HG03575 (cell line): ENCODE measurements around the gene TEX51.

Source experiments
- ATAC-seq: cut with Tn5 transposase; IDR thresholded peaks from one replicate; pipeline ENCODE4 v1.9.1; 2021; ENCODE audit not compliant: unreplicated experiment, insufficient number of reproducible peaks, low FRiP score; ENCODE audit errors: extremely low read depth

The TEX51 gene

GRCh38 chr2:126889496-126890135 lies 9.1 kb upstream of the TEX51 start:
- no peak for ATAC-seq

- no peak for ATAC-seq
Measured at GRCh38 chr2:126890136-126890510, 8.6 kb upstream of the TEX51 start.

GRCh38 chr2:126890551-126891450 lies 7.9 kb upstream of the TEX51 start:
- no peak for ATAC-seq

- no peak for ATAC-seq
Measured at GRCh38 chr2:126891681-126892500, 6.8 kb upstream of the TEX51 start.

- ATAC-seq = no peak
Measured at GRCh38 chr2:126893153-126893552, 5.5 kb upstream of the TEX51 start.

GRCh38 chr2:126893606-126894005 lies 5.1 kb upstream of the TEX51 start:
- ATAC-seq = no peak

- no peak for ATAC-seq
Measured at GRCh38 chr2:126894082-126894481, 4.6 kb upstream of the TEX51 start.

GRCh38 chr2:126894585-126895182 lies 4.0 kb upstream of the TEX51 start:
- ATAC-seq = no peak

- no peak for ATAC-seq
Measured at GRCh38 chr2:126895336-126895735, 3.4 kb upstream of the TEX51 start.

- ATAC-seq = no peak
Measured at GRCh38 chr2:126896471-126896870, 2.2 kb upstream of the TEX51 start.

- ATAC-seq = no peak
Measured at GRCh38 chr2:126899616-126900185, 1.0 kb downstream of the TEX51 start.

GRCh38 chr2:126900646-126901319 lies 2.1 kb downstream of the TEX51 start:
- no peak for ATAC-seq

- ATAC-seq = no peak
Measured at GRCh38 chr2:126901459-126901858, 2.8 kb downstream of the TEX51 start.

- no peak for ATAC-seq
Measured at GRCh38 chr2:126902152-126902835, 3.6 kb downstream of the TEX51 start.

- ATAC-seq = no peak
Measured at GRCh38 chr2:126902859-126903258, 4.2 kb downstream of the TEX51 start.

- ATAC-seq = no peak
Measured at GRCh38 chr2:126905991-126906390, 7.3 kb downstream of the TEX51 start.

GRCh38 chr2:126906781-126907180 lies 8.1 kb downstream of the TEX51 start:
- no peak for ATAC-seq

- ATAC-seq = no peak
Measured at GRCh38 chr2:126907671-126908070, 9.0 kb downstream of the TEX51 start.
